HG03103 (cell line): Measurements from ENCODE around the gene GPAM.
"Not testable (repeated sequence)": the region's sequence is repeated elsewhere in the genome, so short reads cannot be mapped to it uniquely, and the experiment has no call there.

Experiments used
- ATAC-seq: cut with Tn5 transposase; IDR thresholded peaks from one replicate; pipeline ENCODE4 v1.9.1; 2021; ENCODE audit warnings: low read depth; ENCODE audit not compliant: unreplicated experiment

GPAM gene

GRCh38 chr10:112216151-112216550 lies 32.6 kb upstream of the GPAM start:
- ATAC-seq = no peak

GRCh38 chr10:112215342-112215774 lies 31.8 kb upstream of the GPAM start:
- no peak for ATAC-seq

GRCh38 chr10:112214298-112214926 lies 30.8 kb upstream of the GPAM start:
- ATAC-seq = no peak

GRCh38 chr10:112213836-112214235 lies 30.3 kb upstream of the GPAM start:
- ATAC-seq = no peak

GRCh38 chr10:112213098-112213823 lies 29.7 kb upstream of the GPAM start:
- ATAC-seq = peak; percentile 61

GRCh38 chr10:112210666-112211065 lies 27.1 kb upstream of the GPAM start:
- ATAC-seq = no peak

- ATAC-seq = no peak
Measured at GRCh38 chr10:112209684-112210131, 26.1 kb upstream of the GPAM start.

GRCh38 chr10:112208997-112209396 lies 25.4 kb upstream of the GPAM start:
- ATAC-seq = no peak

- ATAC-seq = no peak
Measured at GRCh38 chr10:112208292-112208691, 24.7 kb upstream of the GPAM start.

- ATAC-seq = peak; percentile 60
Measured at GRCh38 chr10:112203328-112204076, 19.9 kb upstream of the GPAM start.

- peak; percentile 79 for ATAC-seq
Measured at GRCh38 chr10:112202561-112203241, 19.1 kb upstream of the GPAM start.

- no peak for ATAC-seq
Measured at GRCh38 chr10:112202076-112202475, 18.5 kb upstream of the GPAM start.

- no peak for ATAC-seq
Measured at GRCh38 chr10:112201334-112201733, 17.8 kb upstream of the GPAM start.

- ATAC-seq = not testable (repeated sequence)
Measured at GRCh38 chr10:112200259-112200658, 16.7 kb upstream of the GPAM start.

- ATAC-seq = not testable (repeated sequence)
Measured at GRCh38 chr10:112197662-112198061, 14.1 kb upstream of the GPAM start.

GRCh38 chr10:112195224-112195623 lies 11.7 kb upstream of the GPAM start:
- ATAC-seq = no peak

- no peak for ATAC-seq
Measured at GRCh38 chr10:112191791-112192190, 8.2 kb upstream of the GPAM start.

GRCh38 chr10:112191041-112191590 lies 7.6 kb upstream of the GPAM start:
- no peak for ATAC-seq

- no peak for ATAC-seq
Measured at GRCh38 chr10:112189465-112189864, 5.9 kb upstream of the GPAM start.

GRCh38 chr10:112187527-112187926 lies 4.0 kb upstream of the GPAM start:
- ATAC-seq = no peak

- no peak for ATAC-seq
Measured at GRCh38 chr10:112185959-112186358, 2.4 kb upstream of the GPAM start.
